AG10803 (cell line): Measurements from ENCODE around the gene ANKS1A.

Experiments
- DNase-seq: peaks from one replicate; pipeline ENCODE4 v3.0.0; 2010; ENCODE audit warnings: low read depth
- H3K4me3 ChIP-seq: 2 replicates; pipeline ENCODE4 v1.5.1; 2011; ENCODE audit warnings: mild to moderate bottlenecking, low read length, control low read depth
- CTCF ChIP-seq: conservative IDR thresholded peaks from 2 replicates; pipeline ENCODE4 v1.5.1; 2011; ENCODE audit warnings: mild to moderate bottlenecking, low read length, control low read depth, inconsistent platforms

The ANKS1A gene

GRCh38 chr6:34981951-34982350 is 92.9 kb downstream of the ANKS1A start:
- no peak for TF ChIP-seq CTCF
- peak; percentile 55 for DNase-seq
- H3K4me3 ChIP-seq, result no peak overlapping the region

GRCh38 chr6:34982424-34982852 is 93.4 kb downstream of the ANKS1A start:
- TF ChIP-seq CTCF, result peak; percentile 48
- no peak overlapping the region for H3K4me3 ChIP-seq
- DNase-seq, result peak; percentile 35

- TF ChIP-seq CTCF, result no peak
- DNase-seq, result no peak
- no peak overlapping the region for H3K4me3 ChIP-seq
Measured at GRCh38 chr6:34984416-34984815, 95.4 kb downstream of the ANKS1A start.

GRCh38 chr6:34985236-34985635 is 96.2 kb downstream of the ANKS1A start:
- TF ChIP-seq CTCF, result no peak
- H3K4me3 ChIP-seq, result no peak overlapping the region
- DNase-seq, result no peak

GRCh38 chr6:34986845-34987246 is 97.8 kb downstream of the ANKS1A start:
- H3K4me3 ChIP-seq, result no peak overlapping the region
- peak; percentile 80 for TF ChIP-seq CTCF
- DNase-seq, result peak; percentile 82

- no peak for DNase-seq
- TF ChIP-seq CTCF, result no peak
- no peak overlapping the region for H3K4me3 ChIP-seq
Measured at GRCh38 chr6:34987506-34987905, 98.5 kb downstream of the ANKS1A start.

- DNase-seq, result peak; percentile 78
- no peak overlapping the region for H3K4me3 ChIP-seq
- TF ChIP-seq CTCF, result no peak
Measured at GRCh38 chr6:34990971-34991560, 102.0 kb downstream of the ANKS1A start.
